ENCODE results near the gene CENPT.

The CENPT gene

GRCh38 chr16:67847064-67847861 is at the start of gene CENPT:
Gene CENPT, minus strand, starts transcription at chr16:67847693. Its CDS starts 13,834 bp downstream, at chr16:67833859.
- no peak for DNase-seq

- DNase-seq: no peak
Observed at GRCh38 chr16:67897231-67897630, 49.7 kb upstream of the CENPT start.

GRCh38 chr16:67893743-67894399 is 46.4 kb upstream of the CENPT start:
- DNase-seq: no peak

- peak; percentile 89 for DNase-seq
Observed at GRCh38 chr16:67892899-67893742, 45.6 kb upstream of the CENPT start, which contains the start of gene PSKH1. Gene PSKH1, plus strand, starts transcription at chr16:67893254. Its CDS starts 15,496 bp downstream, at chr16:67908750.

GRCh38 chr16:67892375-67892774 is 44.9 kb upstream of the CENPT start:
- no peak for DNase-seq

GRCh38 chr16:67888331-67888730 is 40.8 kb upstream of the CENPT start:
- DNase-seq: no peak

- no peak for DNase-seq
Observed at GRCh38 chr16:67886387-67886786, 38.9 kb upstream of the CENPT start.

GRCh38 chr16:67885976-67886375 is 38.5 kb upstream of the CENPT start:
- DNase-seq: no peak

GRCh38 chr16:67885545-67885944 is 38.1 kb upstream of the CENPT start:
- DNase-seq: no peak

- peak; percentile 74 for DNase-seq
Observed at GRCh38 chr16:67884684-67885083, 37.2 kb upstream of the CENPT start, which contains the start of gene NRN1L. Gene NRN1L, plus strand, starts transcription at chr16:67884885. Its CDS starts 19 bp downstream, at chr16:67884904.

- DNase-seq: no peak
Observed at GRCh38 chr16:67883872-67884261, 36.4 kb upstream of the CENPT start.

GRCh38 chr16:67883146-67883871 is 35.8 kb upstream of the CENPT start:
- DNase-seq: no peak

- no peak for DNase-seq
Observed at GRCh38 chr16:67882374-67883145, 35.1 kb upstream of the CENPT start.

- DNase-seq: no peak
Observed at GRCh38 chr16:67881621-67882161, 34.2 kb upstream of the CENPT start.

GRCh38 chr16:67880584-67880983 is 33.1 kb upstream of the CENPT start:
- DNase-seq: no peak

GRCh38 chr16:67879936-67880335 is 32.4 kb upstream of the CENPT start:
- no peak for DNase-seq

- DNase-seq: no peak
Observed at GRCh38 chr16:67879462-67879861, 32.0 kb upstream of the CENPT start.

- no peak for DNase-seq
Observed at GRCh38 chr16:67878846-67879245, 31.4 kb upstream of the CENPT start.

- DNase-seq: no peak
Observed at GRCh38 chr16:67878232-67878631, 30.7 kb upstream of the CENPT start.

- DNase-seq: no peak
Observed at GRCh38 chr16:67877064-67877463, 29.6 kb upstream of the CENPT start.

- DNase-seq: no peak
Observed at GRCh38 chr16:67874372-67874771, 26.9 kb upstream of the CENPT start.

Measured in DMS 273 treated with DMSO at 0.1 percent for 48 hours (cell line).